K562 (cell line): Measurements from ENCODE around the gene PACSIN1. TPM values are rescaled to one million over a fixed set of nuclear protein-coding genes. Genes with fewer than 3 reads are reported as not detected.
A peak's percentile ranks its signal among the peaks of the same experiment; 100 is the strongest.

ENCODE experiments used
- ATF7 ChIP-seq: fragments of 450-650 bp; IDR thresholded peaks from 2 replicates; pipeline ENCODE4 v1.7.1; 2014; ENCODE audit warnings: mild to moderate bottlenecking, moderate library complexity
- CREB3 ChIP-seq: fragments of 450-650 bp; conservative IDR thresholded peaks from 2 replicates; pipeline ENCODE4 v1.6.1; 2016; ENCODE audit warnings: missing genetic modification characterization, low read depth, mild to moderate bottlenecking, missing compliant biosample characterization, moderate library complexity
- GATAD2B ChIP-seq: fragments of 450-650 bp; IDR thresholded peaks from 2 replicates; pipeline ENCODE4 v1.6.1; 2017; ENCODE audit warnings: mild to moderate bottlenecking, borderline replicate concordance
- JUN ChIP-seq, 2 experiments: sonication (generic) in 1 of 2; formaldehyde crosslinking in 1 of 2; IDR thresholded peaks; 2 replicates each; pipeline versions ENCODE4 v1.6.1 to v1.8.0; 2012 to 2022; ENCODE audit warnings: borderline replicate concordance in 2 of 2, mild to moderate bottlenecking in 2 of 2, improper control_type of control experiment in 1 of 2, low read depth in 1 of 2, low read length in 1 of 2, missing genetic modification reagents in 1 of 2
- KDM5B ChIP-seq: fragments of 200-600 bp; sonication (generic); IDR thresholded peaks from 2 replicates; pipeline ENCODE4 v1.6.1; 2012; ENCODE audit warnings: low read depth, mild to moderate bottlenecking, moderate library complexity, low read length, control low read depth, inconsistent platforms; ENCODE audit not compliant: insufficient replicate concordance
- KLF1 ChIP-seq: fragments of 450-650 bp; IDR thresholded peaks from 2 replicates; pipeline ENCODE4 v1.6.1; 2016; ENCODE audit warnings: missing genetic modification characterization, missing compliant biosample characterization
- MAZ ChIP-seq, 2 experiments: fragments of 450-650 bp in 1 of 2; sonication (generic) in 1 of 2; formaldehyde crosslinking; IDR thresholded peaks in 1 of 2; conservative IDR thresholded peaks in 1 of 2; 2 replicates each; pipeline versions ENCODE4 v1.4.0 to v1.5.0; 2020; ENCODE audit warnings: mild to moderate bottlenecking in 1 of 2, missing genetic modification reagents in 1 of 2
- REST ChIP-seq, 2 experiments: fragments of 450-650 bp; formaldehyde crosslinking in 1 of 2; IDR thresholded peaks; 2 replicates each; pipeline versions ENCODE4 v1.4.0 to v1.6.1; 2014 to 2020; ENCODE audit warnings: mild to moderate bottlenecking in 2 of 2, borderline replicate concordance in 1 of 2, low read depth in 1 of 2
- SAFB ChIP-seq: fragments of 200-400 bp; formaldehyde crosslinking; IDR thresholded peaks from 2 replicates; pipeline ENCODE4 v1.6.1; 2017; ENCODE audit warnings: low read depth, low read length, borderline replicate concordance
- SRF ChIP-seq, 2 experiments: fragments of 250-450, 450-650 bp in 1 of 2; sonication (Bioruptor Pico) in 1 of 2; sonication (generic) in 1 of 2; formaldehyde crosslinking; IDR thresholded peaks; 2 replicates each; pipeline versions ENCODE4 v1.5.0 to v1.5.1; 2020 to 2022; ENCODE audit warnings: mild to moderate bottlenecking in 1 of 2, missing genetic modification reagents in 1 of 2
- ZKSCAN8 ChIP-seq: fragments of 200-800 bp; sonication (Bioruptor generic); IDR thresholded peaks from 2 replicates; pipeline ENCODE4 v1.6.1; 2016; ENCODE audit warnings: missing genetic modification characterization, missing compliant biosample characterization
- ZNF695 ChIP-seq: fragments of 450-650 bp; formaldehyde crosslinking; IDR thresholded peaks from 2 replicates; pipeline ENCODE4 v1.4.0; 2020; ENCODE audit warnings: mild to moderate bottlenecking, moderate library complexity
- ZSCAN32 ChIP-seq: fragments of 450-650 bp; formaldehyde crosslinking; IDR thresholded peaks from 2 replicates; pipeline ENCODE4 v1.4.0; 2020; ENCODE audit warnings: mild to moderate bottlenecking, moderate library complexity
- polyA plus RNA-seq, 8 experiments: library from polyadenylated mRNA; depleted of rRNA in 4 of 8; stranded (reverse) in 5 of 8; unstranded in 3 of 8; fragments of >200 nt; fragmentation: Nextera tagmentation in 2 of 8; fragmentation: Illumina TruSeq in 1 of 8; extraction: Ambion mirVana in 2 of 8; extraction: Trizol in 1 of 8; gene quantifications; 2 replicates each; pipeline versions ENCODE4 v1.2.1 to v1.2.3, GENCODE V29; 2011 to 2014; ENCODE audit warnings: inconsistent platforms in 1 of 8, missing spikeins in 1 of 8
- total RNA-seq, 7 experiments: library from RNA; depleted of rRNA in 6 of 7; stranded (reverse); fragments of >200 nt in 6 of 7; fragmentation: Illumina TruSeq in 2 of 7; extraction: Trizol in 2 of 7; gene quantifications; 2 replicates each; pipeline versions ENCODE4 v1.2.1 to v1.2.3, GENCODE V29; 2011 to 2021; ENCODE audit warnings: low replicate concordance in 1 of 7

PACSIN1 gene
- total and polyA plus RNA-seq, 9 of the 15 experiments (the other 6 are each of a cell fraction or from before 2014, with no cell fraction given), result 0.01 to 1.7 (median 0.45) TPM

- peak; percentile 10; the same call in 1 of the 2 replicates for TF ChIP-seq REST (IDR thresholded peaks at IDR 0.05; ENCODE audit: borderline replicate concordance)
- no peak for TF ChIP-seq REST (CRISPR knock-in tag; IDR thresholded peaks at IDR 0.05; ENCODE audit: low read depth)
- TF ChIP-seq SRF (CRISPR knock-in tag; IDR thresholded peaks at IDR 0.05), result no peak
- no peak for TF ChIP-seq KLF1 (tag)
- TF ChIP-seq KDM5B, result no peak
- TF ChIP-seq ZNF695 (CRISPR knock-in tag), result no peak
- no peak for TF ChIP-seq ZSCAN32 (CRISPR knock-in tag)
- 0 out of 2 replicates have a peak, but pooled peaks have one; percentile 22 for TF ChIP-seq ATF7
- TF ChIP-seq SAFB, result no peak
- no peak for TF ChIP-seq ZKSCAN8
- peak in 1 of 2 experiments; percentile 54; a peak in 2 of 4 replicates for TF ChIP-seq MAZ (CRISPR knock-in tag; conservative IDR thresholded peaks at IDR 0.05 in 1 of 2, IDR thresholded peaks at IDR 0.05 in 1 of 2)
- no peak for TF ChIP-seq CREB3 (tag)
- TF ChIP-seq JUN (IDR thresholded peaks at IDR 0.05; ENCODE audit: borderline replicate concordance, low read depth, low read length), result no peak
- TF ChIP-seq JUN (CRISPR knock-in tag; IDR thresholded peaks at IDR 0.05; ENCODE audit: borderline replicate concordance), result no peak
- no peak for TF ChIP-seq GATAD2B
These were observed at the start of gene PACSIN1 (continued) for GRCh38 chr6:34465531-34466241.
